GM18502 (cell line): ENCODE results near the gene DUSP21.
"Not testable (repeated sequence)": the region's sequence is repeated elsewhere in the genome, so short reads cannot be mapped to it uniquely, and the experiment has no call there.

Experiments used
- ATAC-seq: cut with Tn5 transposase; IDR thresholded peaks from one replicate; pipeline ENCODE4 v1.9.1; 2021; ENCODE audit warnings: mild to moderate bottlenecking; ENCODE audit not compliant: unreplicated experiment, poor library complexity

Gene DUSP21

DNA sequence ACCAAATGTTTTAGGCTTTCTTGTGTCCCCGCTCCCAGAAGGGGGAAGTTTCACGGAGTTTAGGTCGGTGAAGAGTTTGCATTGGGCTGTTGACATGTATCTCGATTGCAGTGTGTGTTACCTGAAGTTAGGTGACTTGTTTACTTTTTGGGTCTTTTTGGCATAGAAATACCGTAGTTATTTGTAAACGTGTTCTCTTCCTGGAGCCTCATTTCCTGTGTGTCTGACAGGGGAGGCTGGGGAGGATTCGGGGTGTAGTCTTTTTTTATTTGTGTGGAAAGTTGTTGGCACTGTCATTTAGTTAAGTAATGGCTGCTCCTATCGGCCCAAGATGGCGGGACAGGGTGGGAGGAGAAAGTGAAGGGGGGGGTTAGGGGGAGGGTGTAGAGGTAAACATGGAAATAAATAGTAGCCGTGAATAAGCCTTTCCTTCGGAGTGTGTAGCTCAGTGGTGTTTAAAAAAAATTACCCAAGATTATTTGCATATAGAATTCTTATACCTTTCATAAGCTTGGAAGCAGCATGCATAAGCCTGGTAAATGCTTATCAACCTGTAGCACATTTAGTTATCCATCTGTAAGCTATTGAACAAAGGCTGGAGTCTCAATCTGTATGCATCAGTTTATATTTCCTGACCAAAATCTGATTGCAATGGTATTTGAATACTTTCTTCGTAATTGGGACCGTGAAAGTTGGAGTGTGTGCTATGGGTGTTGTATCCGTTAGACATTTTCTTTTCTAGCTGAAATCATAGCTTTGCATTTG, 30.8 kb downstream of the DUSP21 start:
- no peak for ATAC-seq

DNA sequence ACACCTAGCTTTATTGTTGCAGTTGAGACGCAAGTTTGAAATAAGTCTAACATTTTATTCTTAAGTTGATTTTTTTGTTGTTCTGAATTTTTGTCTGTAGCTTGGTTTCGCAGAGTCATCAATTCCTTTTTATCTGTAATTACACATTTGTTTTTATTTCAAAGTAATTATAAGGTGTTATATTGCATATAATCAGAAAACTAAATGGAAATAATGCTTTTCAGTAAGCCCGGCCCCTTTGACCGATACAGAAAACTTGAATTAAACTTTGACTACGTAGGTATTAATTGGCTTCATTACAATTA, 31.3 kb downstream of the DUSP21 start:
- ATAC-seq: no peak

DNA sequence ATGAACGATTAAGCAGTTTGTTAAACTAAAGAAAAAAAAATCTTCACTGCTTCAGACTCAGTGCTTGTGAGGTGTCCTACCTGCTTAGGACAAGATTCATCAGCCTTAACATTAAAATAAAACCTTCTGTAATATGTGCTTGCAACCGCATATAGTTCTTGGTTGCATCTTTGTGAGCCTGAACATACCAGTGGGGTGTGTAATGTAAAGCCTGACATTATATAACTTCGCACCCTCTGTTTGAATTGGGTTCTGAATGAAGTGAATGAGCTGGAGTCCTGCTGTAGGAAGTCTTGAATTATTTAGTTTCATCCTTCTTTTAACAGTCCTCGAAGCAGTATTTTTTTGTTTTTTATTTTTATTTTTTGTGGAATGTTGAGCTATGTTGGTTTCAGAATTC, 32.3 kb downstream of the DUSP21 start:
- no peak for ATAC-seq

DNA sequence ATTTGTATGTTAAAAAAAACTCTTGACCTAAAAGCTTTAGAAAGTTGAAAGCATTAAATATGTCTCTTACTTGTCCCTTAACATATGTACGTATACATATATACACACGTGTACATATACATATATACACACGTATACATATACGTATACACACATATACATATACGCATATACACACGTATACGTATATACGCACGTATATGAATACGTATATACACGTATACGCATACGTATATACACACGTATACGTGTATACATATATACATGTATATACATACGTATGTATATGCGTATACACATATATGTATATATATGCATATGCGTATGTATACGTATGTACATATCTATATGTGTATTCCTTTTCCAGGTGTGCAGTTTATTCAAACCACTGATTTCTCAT, 32.9 kb downstream of the DUSP21 start:
- ATAC-seq: no peak

DNA sequence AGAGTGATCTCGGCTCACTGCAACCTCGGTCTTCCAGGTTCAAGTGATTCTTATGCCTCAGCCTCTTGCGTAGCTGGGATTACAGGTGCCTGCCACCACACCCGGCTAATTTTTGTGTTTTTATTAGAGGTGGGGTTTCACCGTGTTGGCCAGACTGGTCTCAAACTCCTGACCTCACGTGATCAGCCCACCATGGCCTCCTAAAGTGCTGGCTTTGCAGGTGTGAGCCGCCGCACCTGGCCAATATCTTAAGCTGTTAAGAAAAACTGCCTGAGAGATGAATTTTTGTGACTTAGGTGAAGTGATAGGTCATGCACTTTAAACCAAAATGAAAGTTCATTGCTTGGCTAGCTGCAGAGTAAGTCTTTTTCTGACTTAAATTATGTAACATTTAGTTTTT, 35.0 kb downstream of the DUSP21 start:
- no peak for ATAC-seq

DNA sequence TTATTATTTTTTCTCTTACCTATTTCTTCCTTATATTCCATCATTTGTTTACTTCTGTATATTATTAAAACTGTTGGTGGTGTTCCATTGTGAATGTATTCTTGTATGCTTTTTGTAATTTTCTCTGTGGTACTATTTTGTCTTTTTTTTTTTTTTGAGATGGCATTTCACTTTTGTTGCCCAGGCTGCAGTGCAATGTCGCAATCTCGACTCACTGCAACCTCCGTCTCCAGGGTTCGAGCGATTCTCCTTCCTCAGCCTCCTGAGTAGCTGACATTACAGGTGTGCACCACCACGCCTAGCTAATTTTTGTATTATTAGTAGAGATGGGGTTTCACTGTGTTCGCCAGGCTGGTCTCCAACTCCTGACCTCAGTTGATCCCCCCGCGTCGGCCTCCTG, 37.7 kb downstream of the DUSP21 start:
- no peak for ATAC-seq

DNA sequence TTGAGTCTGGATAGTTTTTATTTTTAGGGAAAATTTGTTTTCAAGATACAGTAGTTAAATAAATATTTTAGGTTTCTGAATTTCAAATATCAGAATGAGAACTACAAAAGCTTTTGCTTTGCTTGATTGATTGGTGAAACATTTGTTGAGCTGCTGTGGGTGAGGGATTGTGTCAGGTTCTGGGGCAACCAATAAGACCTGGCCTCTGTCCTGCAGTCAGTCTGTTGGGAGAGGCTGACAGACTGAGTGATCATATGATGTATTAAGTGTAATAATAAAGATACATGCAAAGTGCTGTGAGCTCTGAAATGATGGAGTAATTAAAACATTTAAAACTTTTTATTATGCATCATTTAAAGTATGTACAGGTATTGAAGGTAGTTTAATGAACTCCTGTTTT, 38.8 kb downstream of the DUSP21 start:
- no peak for ATAC-seq

DNA sequence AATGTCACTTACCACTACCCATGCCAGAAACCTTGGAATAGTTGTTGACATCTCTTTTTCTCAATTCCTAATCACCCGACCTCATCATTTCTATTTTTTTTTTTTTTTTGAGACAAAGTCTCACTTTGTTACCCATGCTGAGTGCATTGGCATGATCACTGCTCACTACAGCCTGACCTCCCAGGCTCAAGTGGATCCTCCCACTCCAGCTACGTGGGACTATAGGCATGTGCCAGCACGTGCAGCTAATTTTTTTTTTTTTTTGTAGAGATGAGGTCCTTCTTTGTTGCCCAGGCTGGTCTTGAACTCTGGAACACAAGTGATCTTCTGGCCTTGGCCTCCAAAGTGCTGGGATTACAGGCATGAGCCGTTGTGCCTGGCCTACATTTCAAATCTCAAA, 41.1 kb downstream of the DUSP21 start:
- ATAC-seq: no peak

DNA sequence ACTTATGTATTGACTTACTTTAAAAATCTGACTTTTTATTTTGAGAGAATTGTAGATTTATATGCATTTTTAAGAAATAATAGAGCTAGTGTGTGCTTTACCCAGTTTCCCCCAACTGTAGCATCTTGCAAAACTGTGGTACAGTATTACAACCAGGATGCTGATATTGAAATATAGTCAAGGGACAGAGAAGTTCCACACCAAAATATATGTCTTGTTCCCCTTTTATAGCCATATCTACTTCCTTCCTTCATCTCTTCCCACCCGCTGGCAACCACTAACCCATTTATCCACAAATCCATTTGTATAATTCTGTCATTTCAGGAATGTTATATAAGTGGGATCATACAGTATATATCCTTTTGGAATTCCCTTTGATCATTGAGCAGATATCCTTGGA, 46.0 kb downstream of the DUSP21 start:
- no peak for ATAC-seq

DNA sequence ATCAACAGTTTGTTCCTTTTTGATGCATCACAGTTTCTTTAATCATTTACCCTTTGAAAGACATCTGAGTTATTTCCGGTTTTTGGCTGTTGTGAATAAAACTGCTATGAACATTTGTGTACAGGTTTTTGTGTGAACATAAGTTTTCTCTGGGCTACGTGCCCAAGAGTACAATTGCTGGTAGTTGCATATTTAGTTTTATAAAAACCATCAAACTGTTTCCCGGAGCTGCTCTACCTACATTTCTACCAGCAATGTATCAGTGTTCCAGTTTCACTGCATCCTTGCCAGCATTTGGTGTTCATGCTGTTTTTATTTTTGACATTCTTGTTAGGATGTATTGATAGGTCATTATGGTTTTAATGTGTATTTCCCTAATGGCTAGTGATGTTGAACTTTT, 46.4 kb downstream of the DUSP21 start:
- no peak for ATAC-seq

DNA sequence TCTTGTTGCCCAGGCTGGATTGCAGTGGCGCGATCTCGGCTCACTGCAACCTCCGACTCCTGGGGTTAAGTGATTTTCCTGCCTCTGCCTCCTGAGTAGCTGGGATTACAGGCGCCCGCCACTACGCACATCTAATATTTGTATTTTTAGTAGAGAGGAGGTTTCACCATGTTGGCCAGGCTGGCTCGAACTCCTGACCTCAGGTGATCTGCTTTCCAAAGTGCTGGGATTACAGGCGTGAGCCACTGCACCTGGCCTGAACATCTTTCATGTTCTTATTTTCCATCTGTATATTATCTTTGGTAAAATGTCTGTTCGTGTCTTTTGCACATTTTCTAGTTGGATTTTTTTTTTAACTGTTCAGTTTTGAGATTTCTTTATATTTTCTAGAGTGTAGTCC, 46.9 kb downstream of the DUSP21 start:
- not testable (repeated sequence) for ATAC-seq

DNA sequence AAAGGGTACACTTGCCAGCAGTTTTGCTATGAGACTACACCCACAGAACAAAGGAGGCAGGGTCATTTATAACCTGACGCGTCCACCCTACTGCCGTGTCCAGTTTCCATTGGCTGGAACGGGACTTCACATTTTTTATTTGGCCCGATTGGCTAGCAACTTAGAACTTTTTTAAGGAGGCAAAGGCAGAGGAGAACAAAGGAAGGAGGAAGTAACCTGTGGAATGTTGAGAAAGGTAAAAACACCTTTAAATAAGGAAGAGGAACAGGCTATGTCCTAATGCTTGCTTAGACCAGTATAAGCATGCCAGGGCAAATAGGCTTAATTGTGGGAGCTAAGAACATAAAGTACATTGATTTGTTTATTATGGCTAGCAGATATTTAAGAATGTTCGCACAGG, 47.8 kb downstream of the DUSP21 start:
- ATAC-seq: no peak
